GM10266 (cell line): ENCODE data around the gene PCDH19.

Experiments
- DNase-seq: peaks from one replicate; pipeline ENCODE4 v3.0.0; 2012; ENCODE audit errors: extremely low spot score
- TF ChIP-seq, protein P1 (sequence below): IDR thresholded peaks from 2 replicates; pipeline ENCODE4 v1.5.1; 2012; ENCODE audit warnings: mild to moderate bottlenecking, low read depth; ENCODE audit not compliant: control insufficient read depth, insufficient read depth; ENCODE audit errors: missing control alignments

Gene PCDH19

DNA sequence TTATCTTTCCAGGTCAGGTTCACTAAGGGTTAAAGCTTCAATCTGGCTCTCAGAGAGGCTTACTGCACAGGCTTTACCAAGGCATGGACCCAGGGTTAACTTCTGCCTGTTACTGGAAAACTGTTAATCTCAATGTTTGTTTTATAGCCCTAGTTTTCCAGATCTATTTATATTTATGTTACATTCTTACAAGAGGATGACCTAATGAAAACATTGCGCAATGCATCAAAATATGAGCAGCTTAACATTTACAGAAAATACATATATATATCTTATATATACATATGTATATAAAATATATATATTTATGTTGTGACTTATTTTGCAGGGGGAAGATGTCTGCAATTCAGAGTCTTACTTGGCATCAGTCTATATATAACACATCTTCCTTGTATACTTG is 112.3 kb downstream of the PCDH19 start:
- TF ChIP-seq, protein P1, sequence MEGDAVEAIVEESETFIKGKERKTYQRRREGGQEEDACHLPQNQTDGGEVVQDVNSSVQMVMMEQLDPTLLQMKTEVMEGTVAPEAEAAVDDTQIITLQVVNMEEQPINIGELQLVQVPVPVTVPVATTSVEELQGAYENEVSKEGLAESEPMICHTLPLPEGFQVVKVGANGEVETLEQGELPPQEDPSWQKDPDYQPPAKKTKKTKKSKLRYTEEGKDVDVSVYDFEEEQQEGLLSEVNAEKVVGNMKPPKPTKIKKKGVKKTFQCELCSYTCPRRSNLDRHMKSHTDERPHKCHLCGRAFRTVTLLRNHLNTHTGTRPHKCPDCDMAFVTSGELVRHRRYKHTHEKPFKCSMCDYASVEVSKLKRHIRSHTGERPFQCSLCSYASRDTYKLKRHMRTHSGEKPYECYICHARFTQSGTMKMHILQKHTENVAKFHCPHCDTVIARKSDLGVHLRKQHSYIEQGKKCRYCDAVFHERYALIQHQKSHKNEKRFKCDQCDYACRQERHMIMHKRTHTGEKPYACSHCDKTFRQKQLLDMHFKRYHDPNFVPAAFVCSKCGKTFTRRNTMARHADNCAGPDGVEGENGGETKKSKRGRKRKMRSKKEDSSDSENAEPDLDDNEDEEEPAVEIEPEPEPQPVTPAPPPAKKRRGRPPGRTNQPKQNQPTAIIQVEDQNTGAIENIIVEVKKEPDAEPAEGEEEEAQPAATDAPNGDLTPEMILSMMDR, result no peak
- DNase-seq, result no peak

DNA sequence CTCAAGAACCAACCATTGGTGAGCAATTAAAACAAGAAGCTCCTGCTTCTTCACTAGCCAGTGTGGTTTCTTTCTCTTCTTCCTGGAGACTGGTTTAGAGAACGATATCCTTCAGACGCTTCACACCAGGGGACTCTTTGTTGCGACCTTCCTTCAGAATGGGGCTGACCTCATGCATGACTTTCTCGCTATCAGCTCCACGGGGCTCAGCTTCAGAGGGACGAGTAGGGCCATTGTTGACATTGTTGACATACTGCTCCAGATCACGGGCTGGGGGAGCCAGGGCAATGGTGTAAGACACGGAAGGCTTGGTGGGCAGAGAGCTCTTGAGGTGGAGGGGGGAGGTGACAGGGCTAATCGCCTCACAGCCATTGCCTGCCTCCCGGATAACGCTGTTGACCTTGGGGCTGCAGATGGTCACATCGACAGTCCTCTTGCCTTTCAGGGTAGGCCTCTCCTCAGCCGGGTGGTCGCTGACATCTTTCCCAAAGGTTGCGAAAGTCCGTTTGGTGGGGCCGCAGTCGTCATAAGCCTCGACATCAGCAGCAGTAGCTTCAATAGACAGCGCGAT is 113.8 kb downstream of the PCDH19 start:
- no peak for DNase-seq
- TF ChIP-seq, protein P1, result no peak

DNA sequence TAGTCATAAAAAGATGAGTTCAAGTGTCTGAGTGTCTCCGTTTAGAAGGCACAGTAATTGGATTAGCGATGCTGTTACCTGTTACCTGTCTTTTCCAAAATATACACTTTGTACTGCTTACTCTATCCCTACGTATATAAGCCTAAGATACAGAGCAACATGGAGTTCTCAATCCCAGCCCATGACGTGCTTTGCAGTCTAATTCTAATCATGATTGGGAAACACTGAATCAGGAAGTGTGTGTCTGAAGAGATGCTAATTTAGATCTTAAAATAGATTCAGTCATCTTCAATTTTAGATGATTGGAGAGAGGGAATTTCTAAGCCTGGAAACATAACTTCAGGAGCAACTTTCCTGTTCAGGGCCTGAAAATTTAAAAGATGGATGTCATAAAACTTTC is 115.1 kb downstream of the PCDH19 start:
- TF ChIP-seq, protein P1, result no peak
- no peak for DNase-seq

DNA sequence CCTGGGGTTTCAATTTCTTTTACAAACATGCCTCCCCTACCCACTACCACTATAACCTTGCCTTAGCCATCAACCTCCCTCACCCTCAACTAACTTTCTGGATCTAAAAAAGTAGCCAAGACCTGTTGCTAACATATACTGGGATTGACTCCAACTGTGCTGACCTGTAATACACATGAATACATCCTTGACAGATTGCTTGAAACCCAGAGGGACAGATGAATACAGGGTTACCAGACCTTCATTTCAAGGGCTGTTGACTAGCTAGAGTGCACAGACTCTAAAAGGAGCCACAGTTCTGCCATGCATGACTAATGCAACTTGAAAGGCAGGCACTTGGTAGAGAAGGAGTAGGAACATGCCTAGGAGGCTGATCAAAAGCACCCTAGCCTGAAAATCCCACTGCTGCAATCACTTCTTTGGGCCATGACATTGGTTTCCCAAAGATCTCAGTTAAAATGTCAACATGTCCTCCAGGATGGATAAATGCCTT is 121.0 kb downstream of the PCDH19 start:
- no peak for DNase-seq
- TF ChIP-seq, protein P1, result no peak

DNA sequence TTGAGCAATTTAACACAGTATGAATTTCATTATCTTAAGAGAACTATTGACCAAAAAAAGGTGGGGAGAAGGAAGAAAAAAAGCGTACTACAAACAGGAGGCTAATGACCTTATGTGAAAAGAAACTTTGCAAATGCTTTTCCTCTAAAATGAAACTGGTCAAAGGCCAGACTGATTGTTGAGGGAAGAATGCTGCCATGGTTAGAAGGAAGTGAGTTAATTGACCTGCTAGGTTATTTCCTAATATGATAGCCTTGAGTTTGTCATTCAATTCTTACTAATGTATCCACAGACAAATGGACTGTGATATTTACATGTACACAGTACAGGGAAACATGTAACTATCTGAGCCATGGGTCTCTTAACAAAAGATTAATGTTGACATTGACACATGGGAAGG is 132.8 kb downstream of the PCDH19 start:
- TF ChIP-seq, protein P1, result no peak
- DNase-seq, result no peak

DNA sequence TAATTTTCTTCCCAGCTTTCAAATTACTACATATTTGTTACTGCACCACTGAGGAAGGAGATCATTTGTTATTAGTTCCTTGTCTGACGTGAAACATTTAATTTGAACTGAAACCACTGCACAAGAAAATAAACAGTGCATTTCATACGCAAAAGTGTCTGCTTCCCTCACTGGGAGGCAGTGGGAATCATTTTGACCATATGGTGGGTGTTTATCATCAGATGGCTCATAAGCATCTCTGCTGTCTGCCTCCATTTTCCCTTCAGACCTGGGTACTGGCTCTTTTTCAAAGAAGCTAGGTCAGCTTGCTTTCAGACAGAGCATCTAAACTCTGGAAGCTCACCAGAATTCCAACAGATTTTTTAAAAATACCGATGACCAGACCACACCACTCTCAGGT is 135.2 kb downstream of the PCDH19 start:
- TF ChIP-seq, protein P1, result no peak
- no peak for DNase-seq

DNA sequence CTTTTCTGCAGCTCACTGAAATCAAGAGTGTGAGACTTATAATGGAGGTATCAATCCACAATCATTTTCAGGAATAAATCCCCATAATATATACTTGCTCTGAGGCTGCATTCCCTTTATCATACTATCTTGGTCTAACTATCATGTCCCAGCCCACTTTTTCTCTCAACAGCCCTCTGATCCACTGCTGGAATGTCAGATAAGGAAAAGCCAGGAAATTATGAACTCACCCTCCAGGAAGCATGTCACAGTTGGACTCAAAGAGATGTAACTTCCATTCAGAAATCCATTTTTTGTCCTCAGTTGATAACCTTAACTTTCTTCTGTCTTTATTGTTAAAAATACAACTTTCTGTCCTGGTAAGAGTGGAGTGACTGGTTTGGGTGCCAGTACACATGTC is 144.9 kb downstream of the PCDH19 start:
- DNase-seq, result no peak
- TF ChIP-seq, protein P1, result no peak
